ENCODE data around the gene OTUB2.

OTUB2 gene

DNA sequence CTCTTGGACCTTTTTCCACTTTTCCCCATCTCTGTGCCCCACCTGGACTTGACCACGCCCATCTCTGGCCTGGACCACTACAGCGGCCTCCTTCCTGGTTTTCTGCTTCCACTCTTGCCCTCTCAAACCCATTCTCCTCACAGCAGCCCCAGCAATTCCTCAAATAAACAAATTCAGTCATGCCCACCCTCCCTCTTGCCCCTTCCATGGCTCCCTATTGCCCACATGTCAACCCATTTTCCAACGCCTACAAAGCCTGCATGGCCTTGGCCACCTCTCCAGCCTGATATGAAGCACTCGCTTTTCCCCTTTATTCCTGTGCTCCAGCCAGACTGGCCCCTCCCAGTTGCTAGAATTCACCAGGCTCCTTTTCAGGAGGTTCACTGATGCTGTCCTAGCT lies 5.9 kb upstream of the OTUB2 start:
- Histone ChIP-seq H3K4me1 (ENCODE audit: low read length) (no peaks in the 10 kb centered on the region), H4K20me1 (ENCODE audit: insufficient read depth, low read length) (no peaks in the 10 kb centered on the region), H3K36me3 (replicated peaks; ENCODE audit: low read depth, low read length) (no peaks in the 10 kb centered on the region), H3K27me3 (ENCODE audit: low read depth, low read length) (peaks cover 35% of the 10 kb centered on the region), H3K79me2 (ENCODE audit: low read length) (no peaks in the 10 kb centered on the region), H3K27ac (ENCODE audit: low read length) (no peak overlapping the region), H2AFZ (ENCODE audit: low read depth, low read length) (no peak overlapping the region), H3K4me2 (ENCODE audit: low read length) (no peak overlapping the region), H3K4me3 (ENCODE audit: low read length) (no peak overlapping the region), H3K9ac (ENCODE audit: low read length) (no peak overlapping the region), H3K9me3 (ENCODE audit: insufficient read depth, low read length) (no peaks in the 10 kb centered on the region)
- no peak for TF ChIP-seq EZH2phosphoT487 (IDR thresholded peaks at IDR 0.05; ENCODE audit: low read depth)
- TF ChIP-seq, protein P1, sequence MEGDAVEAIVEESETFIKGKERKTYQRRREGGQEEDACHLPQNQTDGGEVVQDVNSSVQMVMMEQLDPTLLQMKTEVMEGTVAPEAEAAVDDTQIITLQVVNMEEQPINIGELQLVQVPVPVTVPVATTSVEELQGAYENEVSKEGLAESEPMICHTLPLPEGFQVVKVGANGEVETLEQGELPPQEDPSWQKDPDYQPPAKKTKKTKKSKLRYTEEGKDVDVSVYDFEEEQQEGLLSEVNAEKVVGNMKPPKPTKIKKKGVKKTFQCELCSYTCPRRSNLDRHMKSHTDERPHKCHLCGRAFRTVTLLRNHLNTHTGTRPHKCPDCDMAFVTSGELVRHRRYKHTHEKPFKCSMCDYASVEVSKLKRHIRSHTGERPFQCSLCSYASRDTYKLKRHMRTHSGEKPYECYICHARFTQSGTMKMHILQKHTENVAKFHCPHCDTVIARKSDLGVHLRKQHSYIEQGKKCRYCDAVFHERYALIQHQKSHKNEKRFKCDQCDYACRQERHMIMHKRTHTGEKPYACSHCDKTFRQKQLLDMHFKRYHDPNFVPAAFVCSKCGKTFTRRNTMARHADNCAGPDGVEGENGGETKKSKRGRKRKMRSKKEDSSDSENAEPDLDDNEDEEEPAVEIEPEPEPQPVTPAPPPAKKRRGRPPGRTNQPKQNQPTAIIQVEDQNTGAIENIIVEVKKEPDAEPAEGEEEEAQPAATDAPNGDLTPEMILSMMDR (IDR thresholded peaks at IDR 0.05; ENCODE audit: low read depth, low read length) = no peak

DNA sequence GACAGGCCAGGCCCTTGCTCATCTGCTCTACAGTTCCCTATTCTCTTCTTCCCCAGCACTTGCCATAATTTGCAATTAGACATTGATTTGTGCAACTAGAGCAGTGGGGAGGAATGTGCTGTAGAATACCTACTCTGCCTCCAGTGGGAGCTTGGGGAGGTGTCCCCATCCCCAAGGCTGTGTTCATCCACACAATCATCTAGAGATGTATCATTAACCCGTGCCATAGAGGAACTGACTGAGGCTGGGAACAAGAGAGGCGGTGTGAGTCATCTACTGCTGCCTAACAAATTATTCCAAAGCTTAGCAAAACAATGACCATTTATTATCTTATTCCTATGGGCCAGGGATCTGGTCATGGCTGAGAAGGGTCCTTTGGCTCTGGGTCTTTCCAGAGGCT lies 5.1 kb upstream of the OTUB2 start:
- no peaks in the 10 kb centered on the region for H3K79me2 ChIP-seq (ENCODE audit: low read length)
- H3K4me2 ChIP-seq (ENCODE audit: low read length) = no peak overlapping the region
- no peak overlapping the region for H3K27ac ChIP-seq (ENCODE audit: low read length)
- no peaks in the 10 kb centered on the region for H3K9me3 ChIP-seq (ENCODE audit: insufficient read depth, low read length)
- H3K36me3 ChIP-seq (replicated peaks; ENCODE audit: low read depth, low read length) = no peaks in the 10 kb centered on the region
- H3K9ac ChIP-seq (ENCODE audit: low read length) = no peak overlapping the region
- no peaks in the 10 kb centered on the region for H3K4me1 ChIP-seq (ENCODE audit: low read length)
- TF ChIP-seq, protein P1 (IDR thresholded peaks at IDR 0.05; ENCODE audit: low read depth, low read length) = no peak
- TF ChIP-seq EZH2phosphoT487 (IDR thresholded peaks at IDR 0.05; ENCODE audit: low read depth) = no peak
- H3K27me3 ChIP-seq (ENCODE audit: low read depth, low read length) = peaks cover 29% of the 10 kb centered on the region
- H4K20me1 ChIP-seq (ENCODE audit: insufficient read depth, low read length) = no peaks in the 10 kb centered on the region
- no peak overlapping the region for H3K4me3 ChIP-seq (ENCODE audit: low read length)
- no peak overlapping the region for H2AFZ ChIP-seq (ENCODE audit: low read depth, low read length)

DNA sequence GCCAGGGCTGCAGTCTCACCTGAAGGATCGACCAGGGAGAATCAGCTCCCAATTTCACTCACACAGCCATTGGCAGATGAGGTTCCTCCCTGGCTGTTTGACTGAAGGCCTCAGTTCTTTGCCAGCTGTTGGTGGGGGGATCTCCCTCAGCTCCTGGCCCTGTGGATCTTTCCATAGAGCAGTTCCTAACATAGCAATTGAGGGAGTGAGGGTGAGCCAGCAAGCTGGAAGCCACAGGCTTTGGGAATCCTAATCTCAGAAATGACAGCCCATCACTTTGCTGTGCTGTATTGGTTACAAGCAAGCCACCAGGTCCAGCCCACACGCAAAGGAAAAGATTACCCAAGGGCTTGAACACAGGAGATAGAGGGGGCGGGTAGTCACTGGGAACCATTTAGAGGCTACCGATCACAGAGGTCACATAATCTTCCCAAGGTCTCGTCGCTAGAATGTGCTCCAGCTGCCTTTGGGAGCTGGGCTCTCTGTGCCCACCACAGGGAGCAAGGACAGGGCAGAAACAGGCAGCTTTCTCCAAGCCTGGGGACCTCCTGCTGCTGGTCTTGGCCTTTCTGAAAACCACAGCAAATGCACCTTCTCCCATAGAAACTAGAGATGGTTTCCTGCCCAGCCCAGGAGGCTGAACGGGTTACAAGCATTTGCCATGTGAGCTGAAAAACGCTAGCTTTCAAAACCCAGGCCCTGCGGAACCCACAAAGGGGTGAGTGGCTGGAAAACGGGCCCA lies 4.6 kb upstream of the OTUB2 start:
- Histone ChIP-seq H3K4me1 (ENCODE audit: low read length) (no peaks in the 10 kb centered on the region), H3K4me3 (ENCODE audit: low read length) (no peak overlapping the region), H3K36me3 (replicated peaks; ENCODE audit: low read depth, low read length) (no peaks in the 10 kb centered on the region), H3K27ac (ENCODE audit: low read length) (no peak overlapping the region), H3K4me2 (ENCODE audit: low read length) (no peak overlapping the region), H3K9me3 (ENCODE audit: insufficient read depth, low read length) (no peaks in the 10 kb centered on the region), H2AFZ (ENCODE audit: low read depth, low read length) (no peak overlapping the region), H3K79me2 (ENCODE audit: low read length) (no peaks in the 10 kb centered on the region), H3K27me3 (ENCODE audit: low read depth, low read length) (peaks cover 23% of the 10 kb centered on the region), H4K20me1 (ENCODE audit: insufficient read depth, low read length) (no peaks in the 10 kb centered on the region), H3K9ac (ENCODE audit: low read length) (no peak overlapping the region)
- TF ChIP-seq EZH2phosphoT487 (IDR thresholded peaks at IDR 0.05; ENCODE audit: low read depth) = no peak
- TF ChIP-seq, protein P1 (IDR thresholded peaks at IDR 0.05; ENCODE audit: low read depth, low read length) = no peak

DNA sequence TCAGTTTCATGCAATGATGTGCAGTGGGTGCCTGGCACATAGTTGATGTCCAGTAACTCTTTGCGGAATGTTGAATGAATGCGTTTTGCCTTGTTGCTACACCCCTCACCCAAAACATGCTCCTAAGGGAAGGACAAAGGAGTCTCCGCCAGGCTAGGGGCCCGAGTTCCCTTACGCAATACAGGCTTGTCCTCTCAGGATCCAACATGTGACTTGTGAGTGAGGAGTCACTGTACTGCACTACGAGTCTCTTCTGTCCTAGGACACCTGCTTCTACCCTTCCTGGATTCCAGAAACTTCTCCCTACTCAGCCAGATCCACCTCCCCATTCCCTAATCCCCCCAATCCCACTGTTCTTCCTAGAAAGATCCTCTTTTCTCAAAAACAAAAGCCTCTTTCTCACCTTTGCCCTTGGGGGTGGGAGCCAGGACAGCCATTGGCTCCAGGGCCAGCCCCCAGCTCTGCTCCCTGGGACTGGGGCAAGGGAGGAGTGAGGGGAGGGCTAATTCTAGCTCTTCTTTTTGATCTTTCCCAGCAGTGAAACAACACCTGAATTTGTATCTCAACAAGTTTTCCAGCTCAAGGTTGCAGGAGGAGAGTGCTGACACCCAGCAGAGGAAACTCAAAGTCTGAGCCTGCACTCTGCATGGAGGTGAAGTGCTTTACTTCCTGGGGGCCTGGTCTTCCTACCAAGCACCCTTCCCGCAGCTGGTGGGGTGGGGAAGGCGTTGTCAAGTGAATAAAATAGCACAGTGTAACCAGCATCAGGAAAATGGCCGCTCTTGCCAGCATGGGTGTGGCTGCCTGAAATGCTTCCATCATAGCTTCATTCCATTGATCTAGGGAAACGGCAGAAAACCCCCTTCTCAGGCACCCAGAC lies 3.4 kb upstream of the OTUB2 start:
- no peak overlapping the region for H3K4me2 ChIP-seq (ENCODE audit: low read length)
- TF ChIP-seq, protein P1 (IDR thresholded peaks at IDR 0.05; ENCODE audit: low read depth, low read length) = no peak
- TF ChIP-seq EZH2phosphoT487 (IDR thresholded peaks at IDR 0.05; ENCODE audit: low read depth) = no peak
- H3K79me2 ChIP-seq (ENCODE audit: low read length) = no peaks in the 10 kb centered on the region
- no peak overlapping the region for H3K4me3 ChIP-seq (ENCODE audit: low read length)
- H3K4me1 ChIP-seq (ENCODE audit: low read length) = no peaks in the 10 kb centered on the region
- H2AFZ ChIP-seq (ENCODE audit: low read depth, low read length) = no peak overlapping the region
- H3K27me3 ChIP-seq (ENCODE audit: low read depth, low read length) = peaks cover 11% of the 10 kb centered on the region; the same call in 1 of the 2 replicates
- no peaks in the 10 kb centered on the region for H4K20me1 ChIP-seq (ENCODE audit: insufficient read depth, low read length)
- no peak overlapping the region for H3K9ac ChIP-seq (ENCODE audit: low read length)
- H3K9me3 ChIP-seq (ENCODE audit: insufficient read depth, low read length) = no peaks in the 10 kb centered on the region
- H3K36me3 ChIP-seq (replicated peaks; ENCODE audit: low read depth, low read length) = no peaks in the 10 kb centered on the region
- H3K27ac ChIP-seq (ENCODE audit: low read length) = no peak overlapping the region
